A673 (cell line): ENCODE data around the gene STX8. TPM values are rescaled to one million over a fixed set of nuclear protein-coding genes. Genes with fewer than 3 reads are reported as not detected.

Experiments used
- BruUV-seq: library from RNA; stranded (reverse); fragments of 400-500 nt; replicated peaks from 2 replicates; lab custom pipeline; 2021; lab: Mats Ljungman, UMichigan
- CTCF ChIA-PET: fragments of 300-600 bp; sonication (Branson Sonifier 250); formaldehyde crosslinking; loops from one replicate; lab custom pipeline; 2022; ENCODE audit warnings: antibody characterized with exemption; lab: Charles Lee
- POLR2A ChIA-PET: fragments of 300-600 bp; sonication (Branson Sonifier 250); formaldehyde crosslinking; loops from one replicate; lab custom pipeline; 2022; ENCODE audit warnings: antibody characterized with exemption; ENCODE audit not compliant: low non-redundant PET; lab: Charles Lee
- DNase-seq: peaks from one replicate; pipeline ENCODE4 v3.0.0-alpha.2; 2015; ENCODE audit warnings: low spot score
- H3K27ac ChIP-seq: fragments of 200-600 bp; sonication (generic); 2 replicates; pipeline ENCODE4 v1.5.1; 2016; ENCODE audit warnings: mixed run types, low read depth, mild to moderate bottlenecking, mixed read lengths, antibody characterized with exemption, low read length; ENCODE audit not compliant: poor library complexity, severe bottlenecking
- H3K27me3 ChIP-seq: fragments of 200-600 bp; sonication (generic); replicated peaks from 2 replicates; pipeline ENCODE4 v1.6.1; 2017; ENCODE audit warnings: mixed run types, low read depth, mild to moderate bottlenecking, mixed read lengths, antibody characterized with exemption, low read length; ENCODE audit not compliant: insufficient read depth, poor library complexity
- H3K36me3 ChIP-seq: fragments of 200-600 bp; sonication (generic); 2 replicates; pipeline ENCODE4 v1.6.1; 2016; ENCODE audit warnings: mixed run types, mild to moderate bottlenecking, mixed read lengths, antibody characterized with exemption, low read length; ENCODE audit not compliant: insufficient read depth, poor library complexity, severe bottlenecking
- H3K4me1 ChIP-seq: fragments of 200-600 bp; sonication (generic); 2 replicates; pipeline ENCODE4 v1.6.1; 2017; ENCODE audit warnings: mixed run types, mild to moderate bottlenecking, mixed read lengths, antibody characterized with exemption, low read length; ENCODE audit not compliant: insufficient read depth, poor library complexity, severe bottlenecking
- H3K4me3 ChIP-seq: fragments of 200-600 bp; sonication (generic); 2 replicates; pipeline ENCODE4 v1.5.1; 2016; ENCODE audit warnings: low read depth, mixed run types, mild to moderate bottlenecking, mixed read lengths, low read length; ENCODE audit not compliant: poor library complexity, severe bottlenecking
- H3K9me3 ChIP-seq: fragments of 200-600 bp; sonication (generic); 2 replicates; pipeline ENCODE4 v1.6.1; 2016; ENCODE audit warnings: mixed run types, low read depth, mild to moderate bottlenecking, mixed read lengths, antibody characterized with exemption, low read length; ENCODE audit not compliant: poor library complexity, severe bottlenecking
- EZH2 ChIP-seq: fragments of 200-600 bp; sonication (generic); IDR thresholded peaks from 2 replicates; pipeline ENCODE4 v1.6.1; 2017; ENCODE audit warnings: borderline replicate concordance, low read depth, mild to moderate bottlenecking, mixed read lengths, antibody characterized with exemption, low read length; ENCODE audit not compliant: poor library complexity, severe bottlenecking
- intact Hi-C: fragments of 100-400 bp; cut with micrococcal nuclease; formaldehyde crosslinking; loops from one replicate; pipeline ENCODE4 v1.10.0; 2022; ENCODE audit not compliant: unreplicated experiment
- total RNA-seq: library from RNA; stranded (reverse); gene quantifications from 2 replicates; pipeline ENCODE4 v1.2.3, GENCODE V29; 2021
- TF ChIP-seq, protein P1 (sequence below): fragments of 300-800, 200-600 bp; sonication (generic); conservative IDR thresholded peaks from 2 replicates; pipeline ENCODE4 v1.5.1; 2017; ENCODE audit warnings: low read depth, mild to moderate bottlenecking, antibody characterized with exemption, low read length, moderate library complexity, mixed read lengths

Gene STX8
- total RNA-seq, 1 experiment from 2014 or later = 51.4 TPM

DNA sequence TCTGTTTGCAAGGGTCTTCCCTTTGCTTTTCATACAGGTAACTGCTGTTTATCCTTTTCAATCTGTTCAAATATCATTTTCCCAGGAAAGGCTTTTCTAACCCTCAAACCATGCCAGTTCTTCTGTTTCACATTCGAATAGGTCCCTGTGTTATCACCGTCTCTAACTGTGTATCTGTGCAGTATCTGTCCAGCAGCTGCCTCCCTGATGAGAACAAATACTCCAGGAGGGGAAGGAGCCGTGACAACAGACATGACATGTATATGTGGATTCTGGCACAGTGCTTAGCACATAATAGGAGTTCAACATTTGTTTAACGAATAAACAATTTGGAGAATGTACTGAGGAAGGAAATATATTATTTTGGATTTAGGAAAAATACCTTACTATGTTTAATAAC is 95.7 kb downstream of the STX8 start:
- Histone ChIP-seq H3K9me3 (no peaks in the 10 kb centered on the region), H3K27me3 (no peaks in the 10 kb centered on the region), H3K4me1 (peaks cover 5% of the 10 kb centered on the region), H3K4me3 (no peak overlapping the region), H3K27ac (no peak overlapping the region), H3K36me3 (no peaks in the 10 kb centered on the region)
- intact Hi-C loops = no loop called here
- no TSS peak for BruUV-seq
- DNase-seq = no peak
- no peak for TF ChIP-seq EZH2
- TF ChIP-seq, protein P1, sequence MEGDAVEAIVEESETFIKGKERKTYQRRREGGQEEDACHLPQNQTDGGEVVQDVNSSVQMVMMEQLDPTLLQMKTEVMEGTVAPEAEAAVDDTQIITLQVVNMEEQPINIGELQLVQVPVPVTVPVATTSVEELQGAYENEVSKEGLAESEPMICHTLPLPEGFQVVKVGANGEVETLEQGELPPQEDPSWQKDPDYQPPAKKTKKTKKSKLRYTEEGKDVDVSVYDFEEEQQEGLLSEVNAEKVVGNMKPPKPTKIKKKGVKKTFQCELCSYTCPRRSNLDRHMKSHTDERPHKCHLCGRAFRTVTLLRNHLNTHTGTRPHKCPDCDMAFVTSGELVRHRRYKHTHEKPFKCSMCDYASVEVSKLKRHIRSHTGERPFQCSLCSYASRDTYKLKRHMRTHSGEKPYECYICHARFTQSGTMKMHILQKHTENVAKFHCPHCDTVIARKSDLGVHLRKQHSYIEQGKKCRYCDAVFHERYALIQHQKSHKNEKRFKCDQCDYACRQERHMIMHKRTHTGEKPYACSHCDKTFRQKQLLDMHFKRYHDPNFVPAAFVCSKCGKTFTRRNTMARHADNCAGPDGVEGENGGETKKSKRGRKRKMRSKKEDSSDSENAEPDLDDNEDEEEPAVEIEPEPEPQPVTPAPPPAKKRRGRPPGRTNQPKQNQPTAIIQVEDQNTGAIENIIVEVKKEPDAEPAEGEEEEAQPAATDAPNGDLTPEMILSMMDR = no peak
- POLR2A ChIA-PET = no interaction called here
- CTCF ChIA-PET = no interaction called here

DNA sequence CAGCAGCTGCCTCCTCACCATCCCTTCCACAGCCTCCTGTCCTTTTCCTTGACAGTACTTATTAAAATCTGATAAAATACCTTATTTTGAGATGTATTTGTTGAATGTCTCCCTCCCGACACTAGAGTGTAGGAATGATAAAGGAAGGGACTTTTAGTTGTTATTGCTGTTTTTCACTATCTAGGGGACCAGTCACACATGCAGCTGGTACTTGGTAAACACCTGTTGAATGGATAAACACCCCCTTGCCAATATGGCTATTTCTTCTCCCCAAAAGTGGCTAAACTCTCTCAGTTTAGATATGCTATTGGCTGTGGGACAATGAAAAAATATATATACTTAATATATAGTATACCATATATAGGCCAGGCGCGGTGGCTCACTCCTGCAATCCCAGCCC is 96.7 kb downstream of the STX8 start:
- H3K4me3 ChIP-seq = no peak overlapping the region
- intact Hi-C loops = no loop called here
- DNase-seq = no peak
- H3K4me1 ChIP-seq = peaks cover 10% of the 10 kb centered on the region
- ChIA-PET CTCF (no interaction called here), POLR2A (no interaction called here)
- TF ChIP-seq, protein P1 = no peak
- TF ChIP-seq EZH2 = no peak
- no peaks in the 10 kb centered on the region for H3K36me3 ChIP-seq
- no peak overlapping the region for H3K27ac ChIP-seq
- H3K27me3 ChIP-seq = no peaks in the 10 kb centered on the region
- BruUV-seq = no TSS peak
- H3K9me3 ChIP-seq = no peaks in the 10 kb centered on the region

DNA sequence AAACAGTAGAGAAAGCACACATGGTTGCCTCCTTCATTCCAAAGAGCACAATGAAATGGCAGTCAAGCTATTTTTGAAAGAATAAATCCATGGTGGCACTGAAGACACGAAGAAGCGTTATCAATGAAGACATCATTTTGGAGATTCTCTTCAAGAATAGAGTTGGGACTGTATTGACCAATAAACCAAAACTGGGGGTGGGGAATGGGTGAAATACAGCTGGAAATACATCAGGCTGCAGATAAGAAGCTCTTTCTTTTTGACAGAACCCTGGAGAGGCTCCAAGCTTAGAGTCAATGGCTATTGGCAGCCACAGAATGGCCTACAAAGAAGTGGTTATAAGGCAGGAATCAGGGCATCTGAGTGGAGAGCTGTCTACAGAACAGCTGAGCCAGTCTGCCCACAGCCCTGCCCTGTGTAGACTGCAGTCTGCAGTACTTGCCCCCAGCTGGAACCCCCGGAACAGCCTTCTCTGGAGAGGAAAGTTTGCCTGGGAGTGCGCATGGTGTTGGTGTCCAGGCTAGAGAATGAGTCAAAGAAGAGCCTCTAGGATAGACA is 100.4 kb downstream of the STX8 start:
- H3K27me3 ChIP-seq = no peaks in the 10 kb centered on the region
- ChIA-PET POLR2A (no interaction called here), CTCF (no interaction called here)
- intact Hi-C loops = no loop called here
- no peak for DNase-seq
- H3K36me3 ChIP-seq = no peaks in the 10 kb centered on the region
- no peak overlapping the region for H3K4me3 ChIP-seq
- no TSS peak for BruUV-seq
- H3K4me1 ChIP-seq = peaks cover 21% of the 10 kb centered on the region
- TF ChIP-seq EZH2 = no peak
- TF ChIP-seq, protein P1 = no peak
- no peak overlapping the region for H3K27ac ChIP-seq
- no peaks in the 10 kb centered on the region for H3K9me3 ChIP-seq
